Activated CD4-positive, alpha-beta T cell treated with anti-CD3 and anti-CD28 coated beads, Interleukin-2, amount 50 U/mL, for 1 hour (primary cell): ENCODE results near the gene MATN1.
A peak's percentile ranks its signal among the peaks of the same experiment; 100 is the strongest.

Experiments used
- DNase-seq: peaks from one replicate; pipeline ENCODE4 v3.0.0-alpha.2; 2020

The MATN1 gene

DNA sequence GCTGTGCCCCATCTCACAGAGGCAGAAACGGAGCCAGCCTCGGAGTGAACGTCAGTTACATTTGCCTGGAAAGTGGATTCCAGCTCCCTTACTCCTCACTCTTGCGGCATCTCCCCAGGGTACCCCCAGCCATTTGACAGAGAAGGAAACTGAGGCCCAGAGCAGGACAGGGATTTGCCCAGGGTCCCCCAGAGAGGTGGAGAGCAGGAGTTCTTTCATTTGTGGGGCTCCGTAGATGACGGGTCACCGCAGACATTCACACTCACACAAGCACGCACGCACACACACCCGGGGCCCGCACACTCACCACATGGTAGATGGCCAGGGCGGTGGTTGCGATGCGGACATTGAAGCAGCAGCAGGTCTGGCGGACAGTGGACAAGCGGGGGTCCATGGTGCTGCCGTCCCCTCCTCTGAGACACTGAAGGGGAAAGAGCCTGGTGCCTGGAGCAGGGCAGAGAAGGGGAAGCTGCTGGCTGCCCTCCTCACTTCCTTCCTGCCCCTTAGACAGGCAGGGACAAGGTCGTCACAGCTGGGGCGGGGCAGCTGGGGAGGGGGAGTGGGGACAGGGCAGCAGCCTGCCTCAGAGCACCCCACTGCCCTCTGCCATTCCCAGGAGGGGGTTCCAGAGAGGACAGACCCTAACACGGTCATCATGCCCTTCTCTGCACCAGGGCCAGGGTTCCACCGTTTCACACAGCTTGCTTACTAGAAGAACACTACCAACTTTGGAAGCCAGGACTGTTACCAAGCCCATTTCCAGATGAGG, 34.2 kb upstream of the MATN1 start, which contains the start of gene LAPTM5:
LAPTM5 (minus strand) TSS at position 423 of the 769 bp plus-strand sequence; CDS start at position 394, 29 bp downstream.
- peak; percentile 61 for DNase-seq

DNA sequence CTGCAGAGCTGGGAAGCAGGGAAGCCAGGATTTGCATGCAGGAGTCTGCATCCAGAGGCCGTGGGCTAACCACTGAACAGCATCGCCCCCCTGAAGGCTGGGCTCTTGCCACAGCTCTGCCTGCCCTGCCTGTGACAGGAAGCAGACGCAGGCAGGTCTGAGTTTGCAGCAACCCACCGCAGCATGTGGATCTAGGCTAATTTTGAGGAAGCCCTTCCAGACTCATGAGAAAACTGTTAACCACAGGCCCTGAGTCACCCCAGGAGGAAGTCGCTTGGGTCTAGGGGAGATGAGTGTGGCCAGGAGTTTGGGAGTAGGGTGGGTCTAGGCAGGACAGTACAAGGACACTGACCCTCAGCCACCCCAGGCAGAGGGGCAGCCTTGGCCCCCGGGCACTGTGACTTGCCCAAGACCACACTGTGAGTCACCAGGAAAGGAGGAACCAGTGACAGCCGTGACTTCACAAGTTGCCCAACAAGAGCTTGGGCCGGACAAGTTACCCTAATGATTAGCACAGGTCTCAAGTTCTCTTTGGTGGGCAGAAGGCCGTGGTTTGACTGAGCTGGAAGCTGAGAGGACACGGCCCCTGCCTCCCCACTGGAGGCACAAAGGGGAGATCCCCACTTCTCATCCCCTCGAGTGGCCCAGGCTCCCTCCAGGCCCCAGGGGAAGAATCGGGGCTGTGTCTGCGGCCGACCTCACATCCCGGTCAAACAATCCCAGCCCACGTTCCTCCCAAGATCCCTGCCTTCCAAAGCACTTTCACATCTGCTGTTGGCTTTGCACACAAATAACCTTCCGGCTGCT, 33.4 kb upstream of the MATN1 start:
- DNase-seq, result peak; percentile 70

DNA sequence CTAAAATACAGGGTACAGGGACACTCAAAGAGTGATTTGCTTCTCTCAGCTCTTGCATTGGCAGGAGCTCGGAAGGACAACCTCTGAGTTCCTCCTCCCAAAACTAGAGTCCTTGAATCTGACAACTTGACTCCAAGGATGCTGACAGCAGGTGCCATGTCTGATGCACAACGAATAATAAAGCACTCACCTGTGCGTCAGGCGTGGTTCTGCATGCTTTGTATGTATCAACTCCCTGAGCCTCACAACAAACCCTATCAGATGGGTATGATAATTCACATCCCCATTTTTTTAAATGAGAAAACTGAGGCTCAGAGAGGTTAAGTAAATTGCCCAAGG, 32.8 kb upstream of the MATN1 start:
- no peak for DNase-seq

DNA sequence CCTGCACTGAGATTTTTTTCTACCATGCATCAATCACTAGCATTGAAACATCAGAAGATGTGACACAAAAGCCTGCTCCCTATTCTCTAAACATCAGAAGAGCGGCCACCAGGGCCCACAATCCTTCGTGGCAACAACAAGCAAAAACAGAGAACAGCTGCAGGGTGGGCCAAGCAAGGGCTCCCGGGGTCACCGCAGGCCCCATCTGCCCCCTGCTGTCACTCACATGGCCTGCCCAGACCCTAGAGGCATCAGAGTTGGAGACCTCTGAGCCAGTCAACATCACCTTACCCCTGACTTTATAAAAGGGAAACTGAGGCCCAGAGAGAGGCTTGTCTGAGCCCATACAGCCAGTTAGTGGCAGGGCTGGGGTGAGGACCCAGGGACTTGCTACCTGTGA, 32.4 kb upstream of the MATN1 start:
- DNase-seq, result no peak

DNA sequence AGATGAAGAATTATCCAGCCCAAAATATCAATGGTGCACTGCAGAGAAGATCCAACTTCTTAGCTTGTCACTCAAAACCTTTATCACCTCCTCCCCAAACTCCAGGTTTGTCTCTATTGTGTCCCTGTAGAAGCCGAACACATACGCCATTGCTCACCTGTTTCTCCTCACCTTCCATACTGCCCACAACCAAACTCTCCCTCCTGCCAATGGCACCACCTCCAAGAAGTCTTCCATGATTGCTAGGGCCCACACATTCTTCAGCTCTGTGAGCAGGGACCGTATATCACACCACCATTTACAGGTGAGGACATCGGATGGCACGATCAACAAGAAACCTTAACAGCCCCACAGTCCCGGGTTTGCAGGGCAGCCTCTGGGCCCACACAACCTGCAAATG, 31.9 kb upstream of the MATN1 start:
- no peak for DNase-seq

DNA sequence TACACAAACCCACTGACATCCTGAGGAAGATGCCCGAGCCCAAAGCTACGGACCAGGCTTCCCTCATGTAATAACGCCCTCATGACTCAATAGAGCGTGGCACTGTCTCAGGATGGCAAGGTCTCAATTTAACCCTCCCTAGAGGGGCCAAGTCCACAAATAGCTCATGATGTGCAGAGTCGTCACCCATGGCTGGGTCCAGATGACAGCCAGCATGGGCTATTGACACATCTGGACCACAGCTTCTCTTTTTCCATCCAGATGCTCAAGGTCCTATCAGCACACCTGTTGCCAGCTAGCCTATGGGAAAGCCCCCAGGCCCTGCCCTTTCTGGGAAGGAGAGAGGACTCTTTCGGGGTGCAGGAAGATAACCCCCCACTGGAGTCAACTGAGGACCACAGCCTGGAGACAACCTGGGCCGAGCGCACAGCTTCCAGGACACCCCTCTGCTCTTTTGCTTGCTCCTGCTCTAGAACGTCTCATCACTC, 31.3 kb upstream of the MATN1 start:
- DNase-seq, result no peak

DNA sequence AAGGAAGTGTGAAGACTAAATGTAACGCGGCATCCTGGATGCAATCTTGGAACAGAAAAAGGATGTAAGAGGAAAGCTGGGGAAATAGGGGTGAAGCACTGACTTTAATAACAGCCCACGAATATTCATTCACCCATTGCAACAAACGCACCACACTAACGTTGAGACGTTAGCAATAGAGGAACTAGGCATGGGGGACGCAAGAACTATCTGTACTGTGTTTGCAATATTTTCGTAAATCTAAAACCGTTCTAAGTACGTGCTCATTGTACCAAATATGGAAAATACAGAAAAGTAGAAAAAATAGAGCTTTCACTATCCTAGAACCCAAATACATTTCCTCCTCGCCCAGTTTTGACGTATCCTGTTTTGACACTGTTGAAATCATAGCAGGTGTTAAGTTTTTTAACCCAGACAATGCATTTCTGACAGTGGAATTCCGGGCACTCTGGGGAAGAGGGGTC, 30.3 kb upstream of the MATN1 start:
- DNase-seq, result no peak

DNA sequence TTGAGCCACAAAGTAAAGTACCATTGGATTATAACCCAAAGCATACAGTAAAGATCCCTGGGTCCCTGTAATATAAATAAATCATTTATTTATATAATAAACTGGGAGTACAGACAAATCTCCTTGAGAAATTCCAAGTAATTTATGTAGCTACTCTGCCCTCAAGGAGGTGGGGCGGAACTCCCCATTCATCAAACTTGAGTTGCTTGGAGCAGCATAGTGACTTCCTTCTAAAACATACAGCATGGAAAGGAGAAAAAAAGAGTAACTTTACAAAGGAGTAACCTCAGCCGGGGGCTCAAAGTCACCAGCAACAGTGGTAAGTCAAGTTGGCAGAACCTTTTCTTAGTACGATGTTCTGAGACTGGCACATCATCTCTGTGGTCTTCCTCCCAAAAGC, 29.7 kb upstream of the MATN1 start:
- DNase-seq, result no peak

DNA sequence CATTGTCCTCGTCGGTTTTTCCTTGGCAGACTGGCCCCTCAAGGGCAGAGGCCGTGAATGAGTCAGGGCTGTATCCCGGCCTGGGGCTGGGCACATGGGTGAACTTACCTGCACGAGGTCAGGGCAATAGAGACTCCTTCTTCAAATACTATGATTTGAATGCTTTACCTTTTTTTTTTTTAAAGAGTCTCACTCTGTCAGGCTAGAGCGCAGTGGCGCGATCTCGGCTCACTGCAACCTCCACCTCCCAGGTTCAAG, 29.2 kb upstream of the MATN1 start:
- no peak for DNase-seq

DNA sequence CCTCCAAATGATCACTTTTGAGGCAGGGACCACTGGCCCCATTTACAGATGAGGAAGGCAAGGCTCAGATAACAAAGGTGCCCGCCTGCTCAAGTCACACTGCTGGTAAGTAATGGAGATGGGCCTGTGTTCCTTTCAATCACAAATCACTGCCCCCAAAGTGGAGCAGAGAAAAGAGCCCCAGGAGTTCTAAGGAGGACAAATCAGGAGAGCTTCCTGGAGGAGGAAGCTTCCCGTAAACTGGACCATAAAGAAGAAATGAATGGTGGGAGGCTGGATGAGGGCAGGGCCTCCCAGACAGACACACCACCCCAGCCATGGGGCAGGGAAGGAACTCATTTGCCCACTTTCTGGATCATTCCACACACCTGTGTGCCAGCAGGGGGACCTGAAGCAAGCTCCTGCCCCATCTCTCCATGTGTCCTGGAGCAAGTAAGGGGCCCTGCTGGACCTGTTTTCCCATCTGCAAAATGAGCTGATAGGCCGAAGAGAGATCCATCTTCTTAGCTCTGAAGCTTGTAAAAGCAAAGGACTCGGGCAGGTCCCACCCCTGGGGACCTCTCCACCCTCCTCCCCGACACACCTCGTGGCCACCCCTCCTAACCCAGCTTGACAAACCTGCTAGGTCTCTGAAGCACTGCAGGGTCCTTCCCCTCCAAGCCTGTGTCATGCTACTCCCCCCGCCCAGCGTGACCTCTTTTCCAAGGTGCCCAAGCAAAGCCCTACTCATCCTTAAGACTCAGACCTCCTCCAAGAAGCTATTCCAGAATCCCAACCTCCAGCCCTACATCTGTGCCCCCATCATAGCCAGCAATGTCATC, 28.7 kb upstream of the MATN1 start:
- DNase-seq, result no peak

DNA sequence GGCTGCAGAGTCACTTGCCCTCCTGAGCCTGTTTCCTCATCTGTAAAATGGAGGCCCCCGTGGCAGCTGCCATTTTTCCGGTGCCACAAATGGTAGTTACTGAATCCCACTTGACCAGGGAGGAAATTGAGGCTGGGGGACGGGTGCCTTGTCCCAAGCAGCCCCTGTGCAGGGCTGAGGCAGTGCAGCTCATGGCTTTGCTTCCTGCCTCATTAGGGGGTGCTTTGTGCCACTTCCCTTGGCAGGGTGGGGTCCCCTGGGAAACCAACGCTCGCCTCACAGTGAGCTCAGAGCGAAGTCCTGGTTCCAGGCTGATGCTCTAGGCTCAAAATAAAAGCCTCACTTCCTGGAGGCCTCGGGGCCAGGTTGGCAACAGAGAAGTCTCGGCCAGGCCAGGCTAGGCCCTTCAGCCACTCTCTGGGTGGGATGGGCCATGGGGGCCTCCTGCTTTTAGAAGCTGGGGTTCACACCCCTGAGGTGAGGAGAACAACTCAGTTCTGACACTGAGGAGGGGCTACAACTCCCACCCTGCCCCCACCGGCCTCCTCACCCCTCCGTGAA, 27.4 kb upstream of the MATN1 start:
- DNase-seq, result no peak

DNA sequence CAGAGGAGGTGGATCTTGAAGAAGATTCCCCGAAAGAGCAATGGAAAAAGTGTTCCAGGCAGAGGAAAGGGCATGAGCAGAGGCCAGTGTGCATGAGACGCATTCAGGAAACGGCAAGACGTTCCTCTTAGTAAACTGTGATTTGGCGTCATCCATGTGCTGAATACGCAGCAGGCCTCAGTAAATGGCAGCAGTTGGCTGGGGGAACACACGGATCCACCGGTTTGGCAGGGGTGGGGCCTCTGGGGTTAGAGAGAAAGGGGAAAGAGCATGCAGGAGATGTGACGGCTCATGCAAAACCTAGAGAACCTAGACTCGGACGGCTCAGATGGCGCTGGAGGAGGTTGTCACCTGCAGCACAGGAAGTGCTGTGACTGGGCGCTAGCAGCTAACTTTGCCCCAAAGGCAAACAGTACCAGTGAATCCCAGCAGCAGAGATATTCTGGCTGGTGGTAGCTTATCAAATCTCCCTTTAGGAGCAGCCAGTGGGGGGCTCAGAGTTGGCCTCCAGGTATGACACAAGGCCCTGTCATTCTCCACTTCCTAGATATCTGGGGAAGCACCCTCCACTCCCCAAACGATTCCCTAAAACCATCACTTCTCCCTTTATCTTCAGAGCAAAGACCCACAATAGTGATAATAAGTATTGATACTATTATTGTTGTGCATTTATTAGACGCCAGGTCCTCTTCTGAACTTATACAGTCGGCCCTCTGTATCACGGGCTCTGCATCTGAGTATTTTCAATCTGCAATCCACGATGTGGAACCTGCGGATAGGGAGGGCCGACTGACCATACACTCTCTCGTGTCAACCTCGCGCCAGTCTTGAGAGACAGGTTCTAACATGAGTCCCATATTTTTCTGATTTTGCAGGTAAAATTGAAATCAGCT, 26.6 kb upstream of the MATN1 start:
- peak; percentile 73 for DNase-seq

DNA sequence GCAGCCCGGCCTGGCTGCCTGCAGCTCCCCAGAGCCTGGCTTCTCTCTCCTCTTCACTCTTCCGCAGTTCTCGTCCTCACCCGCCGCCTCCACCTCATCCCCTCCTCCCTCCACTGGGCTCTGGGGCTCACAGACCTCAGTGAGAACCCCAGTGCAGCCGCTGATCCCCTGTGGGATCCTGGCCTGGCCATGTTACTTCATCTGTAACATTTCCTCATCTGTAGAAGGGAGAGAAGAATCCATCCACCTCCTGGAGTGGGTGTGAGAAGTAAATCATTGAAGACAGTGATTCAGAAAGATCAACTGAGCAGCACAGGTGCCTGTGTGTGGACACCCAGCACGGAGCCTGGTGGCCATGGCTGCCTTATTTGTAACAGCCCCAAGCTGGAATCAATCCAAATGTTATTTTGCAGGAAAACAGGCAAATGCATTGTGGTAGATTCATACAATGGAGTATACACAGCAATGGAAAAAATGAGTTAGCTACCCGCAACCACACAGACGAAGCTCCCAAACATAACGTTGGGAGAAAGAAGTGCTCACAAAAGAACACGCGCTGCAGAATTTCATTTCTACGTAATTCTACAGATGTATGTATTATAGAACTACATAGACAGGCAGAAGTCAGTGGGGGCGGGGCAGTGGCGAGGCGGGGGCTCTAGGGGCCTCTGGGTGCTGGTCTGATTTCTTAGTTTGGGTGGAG, 25.5 kb upstream of the MATN1 start:
- DNase-seq, result peak; percentile 43

DNA sequence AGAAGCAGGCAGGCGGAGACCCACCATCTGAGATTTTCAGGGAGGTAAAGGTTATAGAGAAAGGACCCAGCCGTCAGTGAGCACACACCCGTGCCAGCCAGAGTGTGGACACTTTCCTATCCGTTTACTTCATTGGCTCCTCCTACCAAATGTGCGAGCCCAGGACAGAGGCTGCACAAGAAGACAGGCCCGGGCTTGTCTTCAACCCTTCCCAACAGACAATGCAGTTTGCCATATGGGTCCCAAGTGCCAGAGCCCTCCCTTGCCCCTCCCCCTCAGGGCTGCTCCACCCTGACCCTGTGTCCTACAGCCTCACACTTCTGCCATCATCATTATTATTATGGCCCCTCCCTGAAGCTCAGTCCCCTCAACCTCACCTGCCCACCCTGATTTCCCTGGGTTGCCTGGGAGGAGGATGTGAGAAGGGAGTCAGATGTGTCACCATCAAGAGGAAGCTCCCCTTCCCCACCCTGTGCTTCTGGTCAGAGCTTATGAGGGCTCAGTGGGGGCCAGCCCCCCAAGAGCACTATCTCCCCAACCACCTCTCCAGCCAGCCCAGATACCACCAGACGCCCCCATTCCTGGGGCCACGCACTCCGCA, 24.8 kb upstream of the MATN1 start:
- DNase-seq, result no peak

DNA sequence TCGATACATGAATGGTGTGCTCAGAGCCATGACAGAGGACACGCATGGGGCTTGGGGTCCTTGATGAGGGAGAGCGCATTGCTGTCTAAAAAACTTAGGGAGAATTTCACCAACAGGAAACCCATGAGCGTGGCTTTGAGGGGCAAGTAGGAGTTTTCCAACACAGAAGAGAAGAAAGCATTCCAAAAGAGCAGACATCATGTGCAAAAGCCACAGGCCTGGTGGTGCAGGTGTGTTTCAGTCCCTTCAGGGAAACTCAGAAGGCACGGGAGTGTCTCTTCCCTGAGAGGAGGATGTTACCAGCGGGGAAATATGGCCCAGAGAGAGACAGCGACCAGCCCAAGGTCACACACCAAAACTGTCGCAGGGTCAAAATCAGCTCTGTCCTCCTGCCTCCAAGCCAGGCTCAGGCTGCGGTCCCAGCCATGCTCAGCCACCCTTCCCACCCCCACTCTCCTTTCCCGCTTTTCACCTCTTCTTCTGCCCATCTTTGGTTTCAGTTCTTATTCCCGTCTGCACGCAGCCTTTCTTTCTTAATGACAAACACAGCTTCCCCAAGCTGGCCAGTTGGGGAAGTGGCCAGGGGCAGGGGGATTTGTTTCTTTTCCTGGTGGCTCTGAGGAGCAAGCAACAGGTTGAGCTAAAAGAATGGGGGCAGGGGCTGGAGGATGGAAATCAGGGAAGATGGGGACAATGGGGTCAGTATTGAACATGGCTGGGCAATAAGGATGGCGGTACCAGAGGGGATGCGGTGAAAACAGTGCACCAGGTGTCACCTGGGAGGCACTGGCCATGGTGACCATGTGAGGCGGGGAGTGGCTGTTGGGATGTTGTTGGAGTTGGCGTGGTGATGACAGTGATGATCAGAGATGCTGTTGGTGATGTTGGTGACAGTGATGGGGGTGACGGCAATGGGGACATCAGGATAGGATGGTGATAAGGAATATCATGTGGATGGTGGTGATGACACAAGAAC, 23.9 kb upstream of the MATN1 start:
- no peak for DNase-seq

DNA sequence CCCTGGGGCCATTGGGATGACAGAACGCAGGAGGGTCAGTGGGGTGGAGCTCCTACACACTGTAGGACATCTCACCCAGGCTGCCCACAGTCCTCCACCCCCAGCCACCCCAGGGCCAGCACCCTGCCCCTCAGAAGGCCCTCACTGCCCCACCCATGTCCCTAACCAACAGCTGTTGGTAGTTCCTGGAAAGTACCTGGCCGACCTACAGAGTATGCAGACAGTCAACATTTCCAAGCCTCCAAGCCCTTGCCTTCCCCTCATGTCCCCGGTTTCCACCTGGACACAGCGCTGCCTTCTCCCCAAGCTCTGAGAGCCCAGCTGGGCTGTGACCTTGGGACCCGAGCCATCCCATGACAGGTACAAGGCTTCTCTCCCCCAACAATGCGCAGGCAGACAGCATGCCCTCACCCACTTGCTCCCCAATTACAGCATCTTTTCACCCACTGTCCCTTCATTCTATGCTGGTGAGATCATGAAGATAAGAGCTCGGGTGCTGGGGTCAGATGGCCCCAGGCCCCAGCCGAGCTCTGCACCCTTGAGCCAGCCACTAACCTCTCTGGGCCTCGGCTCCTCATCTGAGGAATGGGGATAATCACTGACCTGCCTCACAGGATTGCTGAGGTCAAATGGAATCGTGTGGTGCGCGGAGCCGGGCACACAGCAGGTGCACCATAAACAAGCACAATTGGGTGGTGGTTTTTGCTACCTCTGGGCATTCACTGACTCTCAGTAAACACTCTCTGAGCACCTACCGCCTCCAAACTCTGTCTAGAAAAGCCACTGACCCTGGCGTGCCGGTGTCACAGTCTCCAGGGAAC, 23.0 kb upstream of the MATN1 start:
- no peak for DNase-seq

DNA sequence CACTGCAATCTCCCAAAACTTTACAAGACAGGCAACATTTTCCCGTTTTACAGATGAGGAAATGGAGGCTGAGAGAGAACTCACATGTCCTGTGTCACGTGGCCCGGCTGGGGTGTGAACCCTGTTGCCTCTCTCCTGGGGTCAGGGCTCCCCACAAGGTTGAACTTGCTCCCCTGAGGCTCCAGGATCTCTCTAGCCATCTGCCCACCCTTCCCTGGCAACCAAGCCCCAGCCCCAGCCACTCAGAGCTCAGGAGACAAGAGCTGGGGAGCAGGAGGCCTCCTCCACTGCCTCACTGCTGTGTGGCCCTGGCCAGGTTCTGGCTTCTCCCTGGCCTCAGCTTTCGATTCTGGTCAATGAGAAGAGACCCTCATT, 22.4 kb upstream of the MATN1 start:
- DNase-seq, result no peak

DNA sequence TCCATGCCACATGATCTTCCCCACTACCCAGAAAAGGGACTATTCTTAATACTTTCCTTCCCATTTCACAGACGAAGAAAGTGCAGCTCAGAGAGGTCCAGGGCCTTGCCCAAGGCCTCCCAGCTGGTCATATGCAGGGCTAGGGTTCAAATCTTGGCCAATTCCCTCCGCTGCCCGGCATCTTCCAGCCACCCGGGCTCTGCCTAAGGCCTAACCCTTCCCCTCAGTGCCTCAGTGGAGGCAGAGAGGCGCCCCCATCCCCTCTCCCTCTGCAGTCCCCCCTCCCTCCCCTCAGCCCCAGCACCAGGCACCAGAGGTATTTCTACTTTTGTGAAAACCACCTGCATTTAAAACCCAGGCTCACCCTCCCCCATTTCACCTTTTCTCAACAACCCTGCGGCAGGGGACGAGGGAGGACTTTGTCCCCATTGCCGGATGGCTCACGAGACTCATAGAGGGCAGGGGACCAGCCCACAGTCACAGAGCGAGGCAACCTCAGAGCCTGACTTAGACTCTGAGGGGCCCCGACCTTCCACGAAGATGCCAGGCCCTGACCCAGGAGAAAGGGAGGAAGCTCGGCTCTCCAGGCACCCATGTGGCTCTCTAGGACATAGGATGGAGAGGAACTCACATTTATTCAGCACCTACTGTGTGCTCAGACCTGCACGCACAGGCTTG, 21.9 kb upstream of the MATN1 start:
- DNase-seq, result no peak
